H1 (cell line): ENCODE data around the gene KIAA1755.

ENCODE experiments used
- CTCF ChIP-seq, 3 experiments: IDR thresholded peaks; 1 replicate in 2 of 3; 2 replicates in 1 of 3; pipeline versions ENCODE4 v1.5.1 to v1.6.1; 2011; ENCODE audit warnings: low read length in 3 of 3, mild to moderate bottlenecking in 3 of 3, inconsistent platforms in 2 of 3, low read depth in 1 of 3, moderate library complexity in 1 of 3; ENCODE audit not compliant: insufficient read depth in 1 of 3; ENCODE audit errors: control extremely low read depth in 1 of 3
- JUN ChIP-seq: IDR thresholded peaks from 2 replicates; pipeline ENCODE4 v1.6.1; 2011; ENCODE audit warnings: low read depth, mild to moderate bottlenecking, improper control_type of control experiment, low read length
- JUND ChIP-seq: IDR thresholded peaks from 2 replicates; pipeline ENCODE4 v1.6.1; 2011; ENCODE audit warnings: mild to moderate bottlenecking, improper control_type of control experiment, low read length
- POLR2A ChIP-seq, 2 experiments: IDR thresholded peaks; 1 replicate in 1 of 2; 2 replicates in 1 of 2; pipeline ENCODE4 v1.6.1; 2011; ENCODE audit warnings: low read depth in 2 of 2, low read length in 2 of 2, mild to moderate bottlenecking in 2 of 2; ENCODE audit errors: control extremely low read depth in 1 of 2
- RAD21 ChIP-seq, 2 experiments: IDR thresholded peaks in 1 of 2; conservative IDR thresholded peaks in 1 of 2; 2 replicates each; pipeline ENCODE4 v1.6.1; 2011; ENCODE audit warnings: low read depth in 2 of 2, low read length in 2 of 2, improper control_type of control experiment in 1 of 2, inconsistent platforms in 1 of 2, mild to moderate bottlenecking in 1 of 2, moderate library complexity in 1 of 2

- TF ChIP-seq JUND (no peak), CTCF (IDR thresholded peaks at IDR 0.05; ENCODE audit: control extremely low read depth in 1 of 3, insufficient read depth in 1 of 3, low read depth in 1 of 3, low read length in 3 of 3) (no peak), POLR2A (IDR thresholded peaks at IDR 0.05; ENCODE audit: control extremely low read depth in 1 of 2, low read depth in 2 of 2, low read length in 2 of 2) (no peak), RAD21 (IDR thresholded peaks at IDR 0.05 in 1 of 2, conservative IDR thresholded peaks at IDR 0.05 in 1 of 2; ENCODE audit: low read depth in 2 of 2, low read length in 2 of 2) (no peak), JUN (no peak)
Measured at GRCh38 chr20:38196592-38196991, 63.9 kb downstream of the KIAA1755 start.
